ENCODE results near the gene SREBF2. TPM values are rescaled to one million over a fixed set of nuclear protein-coding genes. Genes with fewer than 3 reads are reported as not detected.

The SREBF2 gene
- total and polyA plus RNA-seq, 2 of the 13 experiments (the other 11 are each of a cell fraction or from before 2014, with no cell fraction given): 53.8 to 72.6 TPM

DNA sequence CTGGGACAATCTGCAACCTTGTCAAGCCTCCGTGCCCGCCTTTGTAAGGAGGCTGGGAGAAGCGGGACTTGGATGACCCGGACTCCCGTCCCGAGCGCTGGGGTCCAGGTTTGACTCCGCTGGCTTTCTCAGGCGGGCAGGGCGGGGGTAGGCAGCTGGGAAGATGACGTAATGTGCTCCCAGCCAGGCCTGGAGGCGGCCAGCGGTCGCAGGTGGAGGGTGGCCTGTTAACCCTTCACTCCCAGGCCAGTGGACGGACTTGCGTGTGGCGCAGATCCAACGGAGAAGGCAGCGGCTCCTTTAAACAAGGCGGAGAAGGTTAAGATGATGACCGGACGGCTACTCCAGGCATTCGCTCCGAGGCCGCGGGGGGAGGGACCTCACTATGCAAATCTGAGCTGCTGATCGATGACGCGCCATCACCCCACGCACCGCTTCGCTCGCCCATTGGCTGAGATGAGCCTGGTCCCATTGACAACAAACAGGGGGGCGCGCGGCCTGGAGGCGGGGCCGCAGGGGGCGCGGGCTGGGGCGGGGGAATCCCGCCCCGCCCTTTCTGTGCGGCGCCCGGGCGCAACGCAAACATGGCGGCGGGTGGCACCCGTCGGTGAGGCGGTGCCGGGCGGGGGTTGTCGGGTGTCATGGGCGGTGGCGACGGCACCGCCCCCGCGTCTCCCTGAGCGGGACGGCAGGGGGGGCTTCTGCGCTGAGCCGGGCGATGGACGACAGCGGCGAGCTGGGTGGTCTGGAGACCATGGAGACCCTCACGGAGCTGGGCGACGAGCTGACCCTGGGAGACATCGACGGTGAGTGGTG is at the start of gene SREBF2 (continued):
- TF ChIP-seq ZNF407 (CRISPR knock-in tag; IDR thresholded peaks at IDR 0.05; ENCODE audit: not compliant biosample characterization) (peak; percentile 66), ATRX (CRISPR knock-in tag; IDR thresholded peaks at IDR 0.05; ENCODE audit: borderline replicate concordance) (no peak), FOXC1 (CRISPR knock-in tag; IDR thresholded peaks at IDR 0.05; ENCODE audit: borderline replicate concordance) (no peak; the same call in 1 of the 2 replicates)

Data from HepG2 (cell line).